NCI-H748 (cell line): ENCODE measurements around the gene AADACL3.

Experiments used
- DNase-seq: peaks from one replicate; lab custom pipeline; 2025; ENCODE audit not compliant: unreplicated experiment; lab: John Stamatoyannopoulos, UW

Gene AADACL3

GRCh38 chr1:12764016-12764415 lies 48.1 kb downstream of the AADACL3 start:
- no peak for DNase-seq

GRCh38 chr1:12769031-12769430 lies 53.1 kb downstream of the AADACL3 start:
- no peak for DNase-seq

- DNase-seq: no peak
Observed at GRCh38 chr1:12769976-12770505, 54.1 kb downstream of the AADACL3 start.

- DNase-seq: no peak
Observed at GRCh38 chr1:12770620-12771019, 54.7 kb downstream of the AADACL3 start.

GRCh38 chr1:12771186-12771585 lies 55.3 kb downstream of the AADACL3 start:
- DNase-seq: no peak

- DNase-seq: no peak
Observed at GRCh38 chr1:12772520-12772919, 56.6 kb downstream of the AADACL3 start.

GRCh38 chr1:12773438-12773837 lies 57.5 kb downstream of the AADACL3 start, which contains the start of gene PRAMEF12:
Gene PRAMEF12 (plus strand): TSS chr1:12773738. CDS start chr1:12774868, 1,130 bp downstream.
- no peak for DNase-seq

GRCh38 chr1:12774801-12775345 lies 59.0 kb downstream of the AADACL3 start:
- no peak for DNase-seq

GRCh38 chr1:12775443-12775842 lies 59.5 kb downstream of the AADACL3 start:
- no peak for DNase-seq

GRCh38 chr1:12776801-12777557 lies 61.1 kb downstream of the AADACL3 start:
- DNase-seq: no peak
